Activated CD4-positive, alpha-beta memory T cell treated with anti-CD3 and anti-CD28 coated beads for 36 hours (primary cell): ENCODE data around the gene CEP44. TPM values are rescaled to one million over a fixed set of nuclear protein-coding genes. Genes with fewer than 3 reads are reported as not detected.
"Not testable (repeated sequence)": the region's sequence is repeated elsewhere in the genome, so short reads cannot be mapped to it uniquely, and the experiment has no call there.

Experiments used
- CTCF ChIA-PET: fragments of 350-600 bp; sonication (Branson Sonifier 250); formaldehyde crosslinking; loops from one replicate; lab custom pipeline; 2021; ENCODE audit warnings: antibody characterized with exemption, inconsistent platforms; lab: Charles Lee
- POLR2A ChIA-PET: fragments of 350-600 bp; sonication (Branson Sonifier 250); formaldehyde crosslinking; loops from one replicate; lab custom pipeline; 2021; ENCODE audit warnings: antibody characterized with exemption; lab: Charles Lee
- DNase-seq: peaks from one replicate; pipeline ENCODE4 v3.0.0-alpha.2; 2020
- H3K27ac Mint-ChIP-seq: one replicate; pipeline ENCODE4 v1.8.0; 2021; ENCODE audit warnings: mixed read lengths
- H3K27me3 Mint-ChIP-seq: one replicate; pipeline ENCODE4 v1.8.0; 2021; ENCODE audit warnings: mixed read lengths
- H3K36me3 Mint-ChIP-seq: one replicate; pipeline ENCODE4 v1.8.0; 2021; ENCODE audit warnings: mixed read lengths
- H3K4me1 Mint-ChIP-seq: one replicate; pipeline ENCODE4 v1.8.0; 2021; ENCODE audit warnings: low read depth, mixed read lengths
- H3K4me3 Mint-ChIP-seq: one replicate; pipeline ENCODE4 v1.8.0; 2021; ENCODE audit warnings: mild to moderate bottlenecking, mixed read lengths
- H3K9me3 Mint-ChIP-seq: one replicate; pipeline ENCODE4 v1.8.0; 2021; ENCODE audit warnings: mixed read lengths
- intact Hi-C: fragments of 100-400 bp; cut with micrococcal nuclease; formaldehyde crosslinking; loops from one replicate; pipeline ENCODE4 v1.15.1; 2023
- total RNA-seq, 2 experiments: library from RNA; stranded (reverse); gene quantifications; one replicate each; pipeline ENCODE4 v1.2.3, GENCODE V29; 2021

CEP44 gene
- total RNA-seq, 2 experiments from 2014 or later, result 29.3 to 30.1 TPM

- Mint-ChIP-seq H3K9me3 (no peaks in the 10 kb centered on the region), H3K4me3 (no peak overlapping the region), H3K27me3 (peaks cover 14% of the 10 kb centered on the region), H3K27ac (no peak overlapping the region), H3K4me1 (no peaks in the 10 kb centered on the region), H3K36me3 (no peaks in the 10 kb centered on the region)
- POLR2A ChIA-PET, result no interaction called here
- CTCF ChIA-PET, result no interaction called here
- no peak for DNase-seq
- intact Hi-C loops, result no loop called here
Measured at GRCh38 chr4:174377613-174378012, 93.9 kb downstream of the CEP44 start.

- intact Hi-C loops, result no loop called here
Measured at GRCh38 chr4:174378951-174379350, 95.2 kb downstream of the CEP44 start.

GRCh38 chr4:174380206-174380605 lies 96.5 kb downstream of the CEP44 start:
- DNase-seq, intact Hi-C loops, H3K27ac Mint-ChIP-seq, H3K4me1 Mint-ChIP-seq, H3K36me3 Mint-ChIP-seq, CTCF ChIA-PET, H3K4me3 Mint-ChIP-seq, POLR2A ChIA-PET, H3K9me3 Mint-ChIP-seq: not testable (repeated sequence)
- H3K27me3 Mint-ChIP-seq, result peaks cover 15% of the 10 kb centered on the region

More at GRCh38 chr4:174378951-174379350, 95.2 kb downstream of the CEP44 start:
- no peaks in the 10 kb centered on the region for H3K4me1 Mint-ChIP-seq
- no peaks in the 10 kb centered on the region for H3K9me3 Mint-ChIP-seq
- ChIA-PET POLR2A (no interaction called here), CTCF (no interaction called here)
- no peaks in the 10 kb centered on the region for H3K36me3 Mint-ChIP-seq
- peaks cover 15% of the 10 kb centered on the region for H3K27me3 Mint-ChIP-seq
- DNase-seq, result no peak
- no peak overlapping the region for H3K27ac Mint-ChIP-seq
- no peak overlapping the region for H3K4me3 Mint-ChIP-seq

GRCh38 chr4:174380699-174381439 lies 97.2 kb downstream of the CEP44 start:
- H3K9me3 Mint-ChIP-seq, result no peaks in the 10 kb centered on the region
- intact Hi-C loops, result no loop called here
- H3K36me3 Mint-ChIP-seq, result no peaks in the 10 kb centered on the region
- DNase-seq, result no peak
- H3K27ac Mint-ChIP-seq, result no peak overlapping the region
- ChIA-PET CTCF (no interaction called here), POLR2A (no interaction called here)
- no peak overlapping the region for H3K4me3 Mint-ChIP-seq
- H3K4me1 Mint-ChIP-seq, result no peaks in the 10 kb centered on the region
- peaks cover 14% of the 10 kb centered on the region for H3K27me3 Mint-ChIP-seq

- no peak for DNase-seq
- Mint-ChIP-seq H3K27me3 (peaks cover 13% of the 10 kb centered on the region), H3K9me3 (no peaks in the 10 kb centered on the region), H3K4me1 (no peaks in the 10 kb centered on the region), H3K36me3 (no peaks in the 10 kb centered on the region), H3K27ac (no peak overlapping the region), H3K4me3 (no peak overlapping the region)
- CTCF ChIA-PET, result no interaction called here
- intact Hi-C loops, result no loop called here
- POLR2A ChIA-PET, result no interaction called here
Measured at GRCh38 chr4:174381440-174381800, 97.7 kb downstream of the CEP44 start.

Other genes with a start within 250 kb of the CEP44 start
- gene FBXO8, start 244 bp upstream of the CEP44 start, total RNA-seq, result 10 to 100 TPM; 19.7 to 21.3 TPM
- 1 to 10 TPM; 3.0 to 3.4 TPM for gene HPGD, start 238.6 kb downstream of the CEP44 start, total RNA-seq